Nephron (organoid): ENCODE results near the gene ELOF1.

ENCODE experiments used
- H3K27ac Mint-ChIP-seq, 3 experiments: 2 replicates each; pipeline ENCODE4 v1.8.0; 2020; ENCODE audit warnings: mixed read lengths in 3 of 3, mild to moderate bottlenecking in 2 of 3, moderate library complexity in 1 of 3
- H3K27me3 Mint-ChIP-seq: 2 replicates; pipeline ENCODE4 v1.8.0; 2021; ENCODE audit warnings: low read depth, mild to moderate bottlenecking, moderate library complexity, mixed read lengths
- H3K36me3 Mint-ChIP-seq: 2 replicates; pipeline ENCODE4 v1.8.0; 2020; ENCODE audit warnings: low read depth, mixed read lengths
- H3K4me1 Mint-ChIP-seq: 2 replicates; pipeline ENCODE4 v1.8.0; 2020; ENCODE audit warnings: mixed read lengths
- H3K4me3 Mint-ChIP-seq, 3 experiments: 2 replicates each; pipeline ENCODE4 v1.8.0; 2020; ENCODE audit warnings: mild to moderate bottlenecking in 3 of 3, mixed read lengths in 3 of 3, moderate library complexity in 2 of 3
- H3K9me3 Mint-ChIP-seq: 2 replicates; pipeline ENCODE4 v1.8.0; 2020; ENCODE audit warnings: mixed read lengths
- CTCF ChIP-seq, 3 experiments: fragments of 200-600 bp; sonication (generic); IDR thresholded peaks; one replicate each; pipeline ENCODE4 v1.5.0; 2021; ENCODE audit warnings: antibody characterized with exemption in 3 of 3; ENCODE audit not compliant: unreplicated experiment in 3 of 3

ELOF1 gene

GRCh38 chr19:11560404-11561051, 1.5 kb upstream of the ELOF1 start:
- H3K36me3 Mint-ChIP-seq, result peaks cover 8% of the 10 kb centered on the region

GRCh38 chr19:11556634-11557420, 2.2 kb downstream of the ELOF1 start:
- Mint-ChIP-seq H3K4me3 (peak overlapping the region; percentile 92 to 98 (median 98)), H3K4me1 (peaks cover 27% of the 10 kb centered on the region), H3K27ac (no peak overlapping the region), H3K36me3 (peaks cover 15% of the 10 kb centered on the region), H3K27me3 (no peaks in the 10 kb centered on the region), H3K9me3 (no peaks in the 10 kb centered on the region)
- TF ChIP-seq CTCF (IDR thresholded peaks at IDR 0.05; ENCODE audit: unreplicated experiment in 3 of 3), result no peak

More at GRCh38 chr19:11560404-11561051, 1.5 kb upstream of the ELOF1 start:
- TF ChIP-seq CTCF (IDR thresholded peaks at IDR 0.05; ENCODE audit: unreplicated experiment in 3 of 3), result peak; percentile 70 to 73 (median 72)
- H3K27ac Mint-ChIP-seq, result peak overlapping the region; percentile 54 to 72 (median 64)
- peak overlapping the region; percentile 71 to 87 (median 86) for H3K4me3 Mint-ChIP-seq
- peaks cover 23% of the 10 kb centered on the region for H3K4me1 Mint-ChIP-seq
- H3K9me3 Mint-ChIP-seq, result no peaks in the 10 kb centered on the region
- no peaks in the 10 kb centered on the region for H3K27me3 Mint-ChIP-seq

- no peak overlapping the region for H3K27ac Mint-ChIP-seq
- H3K9me3 Mint-ChIP-seq, result no peaks in the 10 kb centered on the region
- H3K27me3 Mint-ChIP-seq, result no peaks in the 10 kb centered on the region
- H3K4me1 Mint-ChIP-seq, result peaks cover 21% of the 10 kb centered on the region
- no peak for TF ChIP-seq CTCF (IDR thresholded peaks at IDR 0.05; ENCODE audit: unreplicated experiment in 3 of 3)
- H3K36me3 Mint-ChIP-seq, result peaks cover 15% of the 10 kb centered on the region
- peak overlapping the region; percentile 41 to 80 (median 79) for H3K4me3 Mint-ChIP-seq
Measured at GRCh38 chr19:11555246-11555645, 3.8 kb downstream of the ELOF1 start.

GRCh38 chr19:11554160-11554559, 4.9 kb downstream of the ELOF1 start:
- no peak for TF ChIP-seq CTCF (IDR thresholded peaks at IDR 0.05; ENCODE audit: unreplicated experiment in 3 of 3)
- Mint-ChIP-seq H3K4me1 (peaks cover 17% of the 10 kb centered on the region), H3K36me3 (peaks cover 15% of the 10 kb centered on the region), H3K4me3 (peak overlapping the region in 1 of 3 experiments; percentile 32), H3K27ac (no peak overlapping the region), H3K9me3 (no peaks in the 10 kb centered on the region), H3K27me3 (no peaks in the 10 kb centered on the region)

- Mint-ChIP-seq H3K27ac (no peak overlapping the region), H3K36me3 (peaks cover 15% of the 10 kb centered on the region), H3K9me3 (no peaks in the 10 kb centered on the region), H3K4me1 (peaks cover 9% of the 10 kb centered on the region), H3K4me3 (no peak overlapping the region), H3K27me3 (no peaks in the 10 kb centered on the region)
- no peak for TF ChIP-seq CTCF (IDR thresholded peaks at IDR 0.05; ENCODE audit: unreplicated experiment in 3 of 3)
Measured at GRCh38 chr19:11552666-11553372, 6.2 kb downstream of the ELOF1 start.
